ENCODE results near the gene SEC22A. TPM values are rescaled to one million over a fixed set of nuclear protein-coding genes. Genes with fewer than 3 reads are reported as not detected.
A peak's percentile ranks its signal among the peaks of the same experiment; 100 is the strongest.

SEC22A gene
- total and polyA plus RNA-seq, 5 experiments from 2014 or later, result 6.7 to 19.8 (median 12.7) TPM

DNA sequence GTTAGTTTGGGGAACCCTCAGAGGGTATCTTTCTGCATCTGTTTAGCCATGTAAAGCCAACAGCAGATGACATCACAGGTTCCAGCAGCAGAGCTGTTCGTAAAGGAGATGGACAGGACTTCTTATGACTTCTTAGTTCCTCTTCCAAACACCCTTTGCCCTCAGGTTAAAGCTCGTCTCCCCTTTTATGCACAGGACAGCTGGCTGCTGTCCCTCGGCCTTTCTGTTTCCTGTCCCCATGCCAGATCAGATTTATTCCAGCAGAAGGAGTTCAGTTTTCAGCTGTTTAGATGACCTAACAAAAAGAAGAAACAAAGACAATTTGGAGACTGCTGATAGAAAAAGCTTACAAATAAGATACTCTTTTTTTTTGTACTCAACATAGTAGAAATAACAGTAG lies 45.1 kb downstream of the SEC22A start:
- Mint-ChIP-seq H3K9me3 (no peaks in the 10 kb centered on the region), H3K27ac (no peak overlapping the region), H3K36me3 (peaks cover 17 to 64% (median 29%) of the 10 kb centered on the region in 3 donors), H3K4me1 (peaks cover 10 to 20% (median 18%) of the 10 kb centered on the region in 4 donors), H3K27me3 (no peaks in the 10 kb centered on the region), H3K4me3 (no peak overlapping the region)
- DNase-seq, result no peak
- no peak for ATAC-seq
- POLR2A ChIA-PET, result no interaction called here

DNA sequence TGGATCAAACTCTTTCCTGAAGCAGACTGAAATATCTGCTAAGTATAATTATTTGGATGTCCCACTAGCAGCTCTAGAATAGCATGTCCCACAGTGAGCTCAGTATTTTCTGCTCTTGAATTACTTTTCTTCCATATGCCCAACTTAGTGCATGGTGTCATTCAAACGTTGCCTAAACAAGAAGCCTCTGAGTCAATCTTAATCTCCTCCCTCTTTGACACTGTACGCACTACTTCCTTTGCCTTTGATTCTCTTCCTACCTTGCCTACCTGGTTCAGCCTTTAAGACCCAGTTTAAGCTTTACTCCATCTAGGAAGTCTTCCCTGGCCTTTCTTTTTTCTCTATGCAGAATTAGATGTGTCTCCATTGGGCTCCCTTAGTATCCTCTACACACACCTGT lies 54.5 kb downstream of the SEC22A start:
- Mint-ChIP-seq H3K4me1 (peaks cover 0 to 4% (median 0%) of the 10 kb centered on the region in 4 donors), H3K9me3 (no peaks in the 10 kb centered on the region), H3K27ac (peak overlapping the region in 1 of 10 donors; percentile 33), H3K4me3 (no peak overlapping the region), H3K27me3 (no peaks in the 10 kb centered on the region), H3K36me3 (peaks cover 0 to 47% (median 6%) of the 10 kb centered on the region in 3 donors)
- no peak for ATAC-seq
- DNase-seq, result no peak
- POLR2A ChIA-PET, result interaction anchor here (0.6 kb wide), 1 partner anchor 12 kb away, joined by 4 read pairs; no protein-coding TSS in a partner anchor

DNA sequence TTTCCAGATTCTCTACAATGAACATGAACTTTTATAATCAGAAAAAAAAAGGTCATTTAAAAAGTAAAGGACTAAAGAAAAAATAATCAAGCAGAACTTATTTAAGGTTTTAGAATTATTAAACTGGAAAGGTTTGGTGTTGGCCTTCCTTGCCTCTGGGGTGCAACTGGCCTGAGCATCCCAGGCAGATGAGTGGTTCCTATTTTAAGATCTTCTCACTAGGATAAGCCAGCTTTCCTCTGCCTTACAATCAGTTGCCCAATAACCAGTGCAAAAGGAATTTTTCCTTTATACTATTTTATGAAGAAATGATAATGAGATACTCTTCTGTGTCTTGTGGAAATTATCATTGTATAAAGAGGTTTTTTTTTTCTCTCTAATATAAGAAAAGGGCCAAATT lies 56.6 kb downstream of the SEC22A start:
- DNase-seq (no peak), ATAC-seq (no peak)
- POLR2A ChIA-PET, result no interaction called here
- Mint-ChIP-seq H3K27ac (no peak overlapping the region), H3K9me3 (no peaks in the 10 kb centered on the region), H3K27me3 (no peaks in the 10 kb centered on the region), H3K4me3 (no peak overlapping the region), H3K36me3 (peaks cover 0 to 45% (median 14%) of the 10 kb centered on the region in 3 donors), H3K4me1 (peaks cover 0 to 4% (median 0%) of the 10 kb centered on the region in 4 donors)

DNA sequence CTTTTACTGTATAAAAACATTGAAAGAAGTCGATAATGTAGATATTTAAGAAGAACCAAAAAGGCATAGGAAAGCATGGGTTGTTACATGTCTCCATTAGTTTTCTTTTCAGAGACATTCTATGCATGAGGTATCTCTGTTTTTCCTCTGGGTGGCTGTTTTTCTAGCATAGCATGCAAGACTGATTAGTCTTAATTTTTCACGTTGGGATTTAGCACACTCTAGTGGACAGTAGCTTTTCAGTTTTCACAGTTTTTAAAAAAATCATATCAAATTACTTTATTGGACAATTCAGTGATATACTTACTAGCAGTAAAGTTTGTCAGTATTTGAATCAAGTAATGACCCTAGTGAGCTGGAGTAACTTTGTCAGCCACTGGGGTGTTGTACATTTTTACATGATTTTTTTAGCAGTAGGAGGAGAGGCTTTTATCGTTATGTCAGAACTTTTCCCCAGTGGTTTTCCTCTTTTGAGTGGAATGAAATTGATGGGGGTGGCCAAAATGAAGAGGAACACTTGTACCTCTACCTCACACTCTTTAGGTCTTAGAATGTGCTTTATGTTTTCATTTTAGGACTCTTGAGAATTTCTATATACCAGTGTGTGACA lies 57.2 kb downstream of the SEC22A start:
- peaks cover 0 to 4% (median 0%) of the 10 kb centered on the region in 4 donors for H3K4me1 Mint-ChIP-seq
- H3K27ac Mint-ChIP-seq, result no peak overlapping the region
- H3K9me3 Mint-ChIP-seq, result no peaks in the 10 kb centered on the region
- H3K27me3 Mint-ChIP-seq, result no peaks in the 10 kb centered on the region
- ATAC-seq, result peak; percentile 54 to 55
- H3K4me3 Mint-ChIP-seq, result no peak overlapping the region
- POLR2A ChIA-PET, result no interaction called here
- H3K36me3 Mint-ChIP-seq, result peaks cover 0 to 46% (median 17%) of the 10 kb centered on the region in 3 donors
- DNase-seq, result peak in 2 of 10 donors; percentile 25

DNA sequence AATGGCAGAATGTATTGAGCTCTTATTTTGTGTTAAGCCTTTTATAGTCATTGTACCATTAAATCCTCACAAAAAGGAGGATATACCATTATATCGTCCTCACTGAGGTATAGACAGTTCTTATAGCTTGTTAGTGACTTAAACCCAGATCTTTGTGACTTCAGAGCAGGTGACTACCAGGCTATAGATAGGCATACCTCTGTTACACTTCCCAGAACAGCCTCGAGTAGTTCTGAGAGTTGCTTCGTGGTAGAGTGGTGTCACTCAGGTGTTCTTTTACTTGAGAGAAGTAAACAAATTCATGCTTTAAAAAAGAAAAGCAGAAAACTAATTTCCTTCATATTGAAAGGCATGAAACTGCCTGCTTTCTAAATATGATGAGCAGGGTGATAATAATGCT lies 59.9 kb downstream of the SEC22A start:
- POLR2A ChIA-PET, result no interaction called here
- H3K4me3 Mint-ChIP-seq, result no peak overlapping the region
- ATAC-seq, result no peak
- no peak overlapping the region for H3K27ac Mint-ChIP-seq
- peaks cover 0 to 3% (median 0%) of the 10 kb centered on the region in 9 donors for H3K9me3 Mint-ChIP-seq
- DNase-seq, result no peak
- peaks cover 11 to 56% (median 39%) of the 10 kb centered on the region in 3 donors for H3K36me3 Mint-ChIP-seq
- no peaks in the 10 kb centered on the region for H3K4me1 Mint-ChIP-seq
- H3K27me3 Mint-ChIP-seq, result no peaks in the 10 kb centered on the region

DNA sequence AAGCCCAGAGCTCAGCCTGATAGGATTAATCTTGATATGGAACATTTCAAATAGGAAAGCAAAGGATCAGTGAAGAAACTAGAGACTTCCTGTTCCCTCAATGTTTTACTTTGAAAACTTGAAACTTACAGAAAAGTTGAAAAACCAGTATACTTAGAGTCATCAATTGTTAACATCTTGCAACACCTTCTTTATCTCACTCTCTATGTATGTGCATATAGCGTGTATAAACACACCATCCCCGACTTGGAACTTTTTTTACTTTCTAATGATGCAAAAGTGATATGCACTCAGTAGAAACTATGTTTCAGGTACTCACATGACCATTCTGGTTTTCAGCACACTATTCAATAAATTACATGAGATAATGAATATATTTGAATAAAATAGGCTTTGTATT lies 60.5 kb downstream of the SEC22A start:
- peaks cover 11 to 60% (median 42%) of the 10 kb centered on the region in 3 donors for H3K36me3 Mint-ChIP-seq

DNA sequence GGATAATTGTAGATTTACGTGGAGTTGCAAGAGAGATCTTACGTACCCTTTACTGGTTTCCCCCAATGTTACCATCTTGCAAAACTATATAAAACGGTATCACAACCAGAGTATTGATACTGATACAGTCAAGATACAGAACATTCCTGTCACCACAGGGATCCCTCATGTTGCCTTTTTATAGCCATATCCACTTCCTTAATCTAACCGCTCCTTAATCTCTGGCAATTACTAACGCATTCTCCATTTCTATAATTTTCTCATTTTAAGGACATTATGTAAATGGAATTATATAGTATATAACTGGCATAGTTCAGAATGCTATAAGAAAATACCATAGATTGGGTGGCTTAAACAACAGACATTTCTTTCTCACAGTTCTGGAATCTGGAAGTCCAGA lies 61.1 kb downstream of the SEC22A start:
- Mint-ChIP-seq H3K36me3 (peaks cover 11 to 66% (median 45%) of the 10 kb centered on the region in 3 donors), H3K27ac (no peak overlapping the region)

More for the DNA sequence above, 60.5 kb downstream of the SEC22A start:
- ATAC-seq, result no peak
- Mint-ChIP-seq H3K27ac (no peak overlapping the region), H3K4me3 (no peak overlapping the region), H3K27me3 (no peaks in the 10 kb centered on the region), H3K4me1 (no peaks in the 10 kb centered on the region), H3K9me3 (peaks cover 0 to 3% (median 0%) of the 10 kb centered on the region in 9 donors)
- DNase-seq, result no peak
- POLR2A ChIA-PET, result no interaction called here

GRCh38 chr3:123263941-123264340 lies 62.2 kb downstream of the SEC22A start:
- Mint-ChIP-seq H3K36me3 (peaks cover 11 to 74% (median 47%) of the 10 kb centered on the region in 3 donors), H3K27ac (no peak overlapping the region), H3K27me3 (no peaks in the 10 kb centered on the region), H3K4me3 (no peak overlapping the region), H3K4me1 (no peaks in the 10 kb centered on the region), H3K9me3 (peaks cover 0 to 3% (median 0%) of the 10 kb centered on the region in 9 donors)
- POLR2A ChIA-PET, result interaction anchor here (0.6 to 0.7 kb wide), 2 partner anchors 22 to 1609 kb away, joined by 3 to 8 read pairs; no protein-coding TSS in a partner anchor
- DNase-seq, result no peak
- no peak for ATAC-seq

More for the DNA sequence above, 61.1 kb downstream of the SEC22A start:
- no peaks in the 10 kb centered on the region for H3K27me3 Mint-ChIP-seq
- no peaks in the 10 kb centered on the region for H3K4me1 Mint-ChIP-seq
- DNase-seq (no peak), ATAC-seq (no peak)
- POLR2A ChIA-PET, result no interaction called here
- peaks cover 0 to 3% (median 0%) of the 10 kb centered on the region in 9 donors for H3K9me3 Mint-ChIP-seq
- no peak overlapping the region for H3K4me3 Mint-ChIP-seq

- DNase-seq (no peak), ATAC-seq (no peak)
- Mint-ChIP-seq H3K4me1 (no peaks in the 10 kb centered on the region), H3K36me3 (peaks cover 16 to 83% (median 46%) of the 10 kb centered on the region in 3 donors), H3K27ac (no peak overlapping the region), H3K9me3 (peaks cover 0 to 3% (median 0%) of the 10 kb centered on the region in 9 donors), H3K4me3 (no peak overlapping the region), H3K27me3 (no peaks in the 10 kb centered on the region)
- POLR2A ChIA-PET, result interaction anchor here (0.7 kb wide), 1 partner anchor 1775 kb away, joined by 4 read pairs; no protein-coding TSS in a partner anchor
These were observed 66.1 kb downstream of the SEC22A start for GRCh38 chr3:123267821-123268220.

DNA sequence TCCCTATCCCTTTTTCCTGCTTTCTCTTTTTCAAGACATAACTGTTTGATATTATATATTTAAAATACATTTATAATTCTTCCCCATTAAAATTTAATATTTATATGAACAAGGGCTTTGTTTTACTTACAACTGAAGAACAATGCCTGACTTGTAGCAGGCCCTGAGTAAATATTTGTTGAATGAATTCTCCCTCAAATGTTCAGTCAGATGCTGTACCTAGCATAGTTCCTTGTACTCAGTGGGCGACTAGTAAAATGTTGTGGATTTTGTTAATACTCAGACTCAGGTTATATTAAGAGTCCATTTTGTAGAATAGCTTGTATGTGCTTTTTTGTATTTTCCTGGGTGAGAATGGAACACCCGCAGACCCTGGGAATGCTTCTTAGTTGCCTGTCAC lies 69.1 kb downstream of the SEC22A start:
- peaks cover 14 to 54% (median 23%) of the 10 kb centered on the region in 3 donors for H3K36me3 Mint-ChIP-seq
- POLR2A ChIA-PET, result no interaction called here
- no peaks in the 10 kb centered on the region for H3K4me1 Mint-ChIP-seq
- DNase-seq (no peak), ATAC-seq (no peak)
- H3K27ac Mint-ChIP-seq, result no peak overlapping the region
- no peaks in the 10 kb centered on the region for H3K27me3 Mint-ChIP-seq
- H3K9me3 Mint-ChIP-seq, result peaks cover 0 to 2% (median 0%) of the 10 kb centered on the region in 9 donors
- H3K4me3 Mint-ChIP-seq, result no peak overlapping the region

GRCh38 chr3:123271466-123272159 lies 69.9 kb downstream of the SEC22A start:
- Mint-ChIP-seq H3K27ac (peak overlapping the region in 1 of 10 donors; percentile 3), H3K9me3 (no peaks in the 10 kb centered on the region), H3K27me3 (no peaks in the 10 kb centered on the region), H3K4me3 (no peak overlapping the region), H3K36me3 (peaks cover 6 to 47% (median 17%) of the 10 kb centered on the region in 3 donors), H3K4me1 (no peaks in the 10 kb centered on the region)
- ATAC-seq (no peak), DNase-seq (no peak)
- POLR2A ChIA-PET, result no interaction called here

DNA sequence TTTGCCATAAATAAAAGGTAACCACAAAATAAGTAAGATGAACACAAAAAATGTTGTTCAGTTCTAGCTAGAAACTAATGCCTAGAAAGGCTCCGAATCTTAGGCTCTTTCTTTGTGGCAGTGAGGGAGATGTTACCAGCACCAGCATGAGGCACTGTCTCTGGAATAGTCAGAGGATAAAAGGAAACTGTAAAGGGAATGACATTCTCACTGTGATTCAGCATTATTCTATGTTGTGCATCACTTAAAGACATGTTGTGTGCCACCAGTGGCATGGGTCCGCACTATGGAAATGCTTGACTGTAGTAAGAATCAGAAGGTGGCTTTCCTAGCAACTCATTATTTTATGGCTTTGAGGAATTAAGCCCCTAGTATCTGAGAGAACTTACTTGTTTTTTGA lies 70.8 kb downstream of the SEC22A start:
- POLR2A ChIA-PET, result no interaction called here
- Mint-ChIP-seq H3K4me1 (peaks cover 0 to 3% (median 0%) of the 10 kb centered on the region in 4 donors), H3K27me3 (no peaks in the 10 kb centered on the region), H3K9me3 (no peaks in the 10 kb centered on the region), H3K36me3 (peaks cover 4 to 38% (median 11%) of the 10 kb centered on the region in 3 donors), H3K4me3 (no peak overlapping the region), H3K27ac (no peak overlapping the region)
- no peak for ATAC-seq
- DNase-seq, result no peak

- no peak for DNase-seq
- no peak overlapping the region for H3K4me3 Mint-ChIP-seq
- peaks cover 0 to 6% (median 0%) of the 10 kb centered on the region in 4 donors for H3K4me1 Mint-ChIP-seq
- POLR2A ChIA-PET, result no interaction called here
- no peaks in the 10 kb centered on the region for H3K27me3 Mint-ChIP-seq
- H3K9me3 Mint-ChIP-seq, result no peaks in the 10 kb centered on the region
- H3K27ac Mint-ChIP-seq, result no peak overlapping the region
- H3K36me3 Mint-ChIP-seq, result peaks cover 4 to 17% (median 5%) of the 10 kb centered on the region in 3 donors
- ATAC-seq, result no peak
These were observed 73.9 kb downstream of the SEC22A start for GRCh38 chr3:123275691-123276090.
